ENCODE results near the gene CNEP1R1. TPM values are rescaled to one million over a fixed set of nuclear protein-coding genes. Genes with fewer than 3 reads are reported as not detected.

Gene CNEP1R1
- total RNA-seq, 1 experiment from 2014 or later, result 10.5 TPM

DNA sequence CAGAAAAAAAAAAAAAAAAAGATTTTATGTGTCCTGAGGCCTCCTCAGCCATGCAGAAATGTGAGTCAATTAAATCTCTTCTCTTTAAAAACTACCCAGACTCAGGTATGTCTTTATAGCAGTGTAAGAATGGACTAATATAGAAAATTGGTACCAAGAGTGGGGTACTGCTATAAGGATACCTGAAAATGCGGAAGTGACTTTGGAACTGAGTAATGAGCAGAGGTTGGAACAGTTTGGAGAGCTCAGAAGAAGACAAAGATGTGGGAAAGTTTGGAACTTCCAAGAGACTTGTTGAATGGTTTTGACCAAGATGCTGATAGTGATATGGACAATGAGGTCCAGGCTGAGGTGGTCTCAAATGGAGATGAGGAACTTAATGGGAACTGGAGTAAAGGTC, 17.3 kb upstream of the CNEP1R1 start:
- TF ChIP-seq EZH2phosphoT487 (IDR thresholded peaks at IDR 0.05; ENCODE audit: borderline replicate concordance, low read length), result no peak
- TF ChIP-seq EZH2 (IDR thresholded peaks at IDR 0.05; ENCODE audit: low read length, unreplicated experiment), result no peak
- TF ChIP-seq, protein P1, sequence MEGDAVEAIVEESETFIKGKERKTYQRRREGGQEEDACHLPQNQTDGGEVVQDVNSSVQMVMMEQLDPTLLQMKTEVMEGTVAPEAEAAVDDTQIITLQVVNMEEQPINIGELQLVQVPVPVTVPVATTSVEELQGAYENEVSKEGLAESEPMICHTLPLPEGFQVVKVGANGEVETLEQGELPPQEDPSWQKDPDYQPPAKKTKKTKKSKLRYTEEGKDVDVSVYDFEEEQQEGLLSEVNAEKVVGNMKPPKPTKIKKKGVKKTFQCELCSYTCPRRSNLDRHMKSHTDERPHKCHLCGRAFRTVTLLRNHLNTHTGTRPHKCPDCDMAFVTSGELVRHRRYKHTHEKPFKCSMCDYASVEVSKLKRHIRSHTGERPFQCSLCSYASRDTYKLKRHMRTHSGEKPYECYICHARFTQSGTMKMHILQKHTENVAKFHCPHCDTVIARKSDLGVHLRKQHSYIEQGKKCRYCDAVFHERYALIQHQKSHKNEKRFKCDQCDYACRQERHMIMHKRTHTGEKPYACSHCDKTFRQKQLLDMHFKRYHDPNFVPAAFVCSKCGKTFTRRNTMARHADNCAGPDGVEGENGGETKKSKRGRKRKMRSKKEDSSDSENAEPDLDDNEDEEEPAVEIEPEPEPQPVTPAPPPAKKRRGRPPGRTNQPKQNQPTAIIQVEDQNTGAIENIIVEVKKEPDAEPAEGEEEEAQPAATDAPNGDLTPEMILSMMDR (conservative IDR thresholded peaks at IDR 0.05; ENCODE audit: low read depth, low read length), result no peak
- Histone ChIP-seq H3K4me3 (ENCODE audit: low read length) (no peak overlapping the region), H4K20me1 (ENCODE audit: low read length) (no peaks in the 10 kb centered on the region), H3K4me1 (ENCODE audit: insufficient read depth, low read length) (no peaks in the 10 kb centered on the region), H3K27ac (ENCODE audit: low read length) (no peak overlapping the region), H3K79me2 (ENCODE audit: low read length) (no peaks in the 10 kb centered on the region), H3K9me2 (replicated peaks; ENCODE audit: low read length) (no peaks in the 10 kb centered on the region), H3K27me3 (ENCODE audit: low read length) (no peaks in the 10 kb centered on the region; the same call in 1 of the 2 replicates), H3K4me2 (ENCODE audit: low read length) (no peak overlapping the region), H3F3A (ENCODE audit: low read length, unreplicated experiment) (no peaks in the 10 kb centered on the region), H3K36me3 (ENCODE audit: low read depth, low read length) (no peaks in the 10 kb centered on the region), H3K9me3 (ENCODE audit: low read length) (no peaks in the 10 kb centered on the region), H3K9ac (ENCODE audit: low read length) (no peak overlapping the region), H2AFZ (ENCODE audit: low read length) (no peak overlapping the region)
- intact Hi-C loops (cut with micrococcal nuclease), result no loop called here
- DNase-seq (no peak), ATAC-seq (no peak)
- BruUV-seq (replicated peaks), result no TSS peak
- POLR2A ChIA-PET (ENCODE audit: unreplicated experiment), result no interaction called here
- CTCF ChIA-PET, result no interaction called here

DNA sequence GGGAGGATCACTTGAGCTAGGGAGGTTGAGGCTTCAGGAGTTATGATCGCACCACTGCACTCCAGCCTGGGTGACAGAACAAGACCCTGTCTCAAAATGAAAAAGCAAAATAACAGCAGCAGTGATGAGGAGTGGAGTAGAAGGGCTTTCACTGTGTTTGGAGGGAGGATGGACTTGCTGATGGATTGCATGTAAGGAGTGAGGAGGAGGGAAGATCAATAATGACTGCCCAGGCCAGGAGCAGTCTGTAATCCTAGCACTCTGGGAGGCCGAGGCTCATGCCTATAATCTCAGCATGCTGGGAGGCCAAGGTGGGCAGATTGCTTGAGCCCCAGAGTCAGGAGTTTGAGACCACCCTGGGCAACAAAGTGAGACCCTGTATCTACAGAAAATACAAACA, 14.8 kb upstream of the CNEP1R1 start:
- intact Hi-C loops (cut with micrococcal nuclease), result no loop called here
- H3K27ac ChIP-seq (ENCODE audit: low read length), result no peak overlapping the region
- CTCF ChIA-PET, result no interaction called here

DNA sequence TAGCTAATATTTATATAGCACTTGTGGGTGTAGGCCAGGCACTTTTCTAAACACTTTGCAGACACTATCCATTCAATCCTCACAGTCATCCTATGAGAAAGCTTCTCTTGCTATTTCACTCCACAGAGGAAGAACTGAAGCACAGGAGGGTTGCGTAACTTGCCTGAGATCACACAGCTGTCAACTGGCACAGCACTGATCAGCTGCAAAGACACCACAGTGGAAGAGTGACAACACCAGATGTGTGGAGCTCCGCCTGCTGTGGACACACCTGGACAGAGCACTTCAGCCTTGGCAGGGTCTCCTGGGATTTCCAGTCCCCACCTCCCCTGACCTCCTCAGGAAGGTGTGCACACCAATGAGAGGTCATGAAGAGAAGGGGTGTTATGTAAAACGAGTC, 13.3 kb upstream of the CNEP1R1 start:
- TF ChIP-seq EZH2phosphoT487 (IDR thresholded peaks at IDR 0.05; ENCODE audit: borderline replicate concordance, low read length), result no peak
- no peak for TF ChIP-seq EZH2 (IDR thresholded peaks at IDR 0.05; ENCODE audit: low read length, unreplicated experiment)
- TF ChIP-seq, protein P1 (conservative IDR thresholded peaks at IDR 0.05; ENCODE audit: low read depth, low read length), result no peak
- Histone ChIP-seq H3K4me3 (ENCODE audit: low read length) (no peak overlapping the region), H3K4me2 (ENCODE audit: low read length) (no peak overlapping the region), H3K9ac (ENCODE audit: low read length) (no peak overlapping the region), H2AFZ (ENCODE audit: low read length) (no peak overlapping the region), H3K27ac (ENCODE audit: low read length) (no peak overlapping the region), H3K9me3 (ENCODE audit: low read length) (no peaks in the 10 kb centered on the region), H3F3A (ENCODE audit: low read length, unreplicated experiment) (no peaks in the 10 kb centered on the region), H3K27me3 (ENCODE audit: low read length) (0 out of 2 replicates have a peak, but pooled peaks cover 5% of the 10 kb centered on the region), H3K36me3 (ENCODE audit: low read depth, low read length) (no peaks in the 10 kb centered on the region), H3K79me2 (ENCODE audit: low read length) (no peaks in the 10 kb centered on the region), H3K9me2 (replicated peaks; ENCODE audit: low read length) (no peaks in the 10 kb centered on the region), H3K4me1 (ENCODE audit: insufficient read depth, low read length) (no peaks in the 10 kb centered on the region), H4K20me1 (ENCODE audit: low read length) (no peaks in the 10 kb centered on the region)
- CTCF ChIA-PET, result no interaction called here
- POLR2A ChIA-PET (ENCODE audit: unreplicated experiment), result no interaction called here
- BruUV-seq (replicated peaks), result no TSS peak
- intact Hi-C loops (cut with micrococcal nuclease), result no loop called here
- no peak for DNase-seq
- no peak for ATAC-seq

More for the DNA sequence above, 14.8 kb upstream of the CNEP1R1 start:
- H3K36me3 ChIP-seq (ENCODE audit: low read depth, low read length), result no peaks in the 10 kb centered on the region
- DNase-seq (no peak), ATAC-seq (no peak)
- H3K4me3 ChIP-seq (ENCODE audit: low read length), result no peak overlapping the region
- no peaks in the 10 kb centered on the region for H3K9me3 ChIP-seq (ENCODE audit: low read length)
- H3K9me2 ChIP-seq (replicated peaks; ENCODE audit: low read length), result no peaks in the 10 kb centered on the region
- no peak overlapping the region for H2AFZ ChIP-seq (ENCODE audit: low read length)
- no peaks in the 10 kb centered on the region for H3F3A ChIP-seq (ENCODE audit: low read length, unreplicated experiment)
- H3K27me3 ChIP-seq (ENCODE audit: low read length), result peaks cover 5% of the 10 kb centered on the region; the same call in 1 of the 2 replicates
- no peak overlapping the region for H3K4me2 ChIP-seq (ENCODE audit: low read length)
- H3K79me2 ChIP-seq (ENCODE audit: low read length), result no peaks in the 10 kb centered on the region
- H4K20me1 ChIP-seq (ENCODE audit: low read length), result no peaks in the 10 kb centered on the region
- POLR2A ChIA-PET (ENCODE audit: unreplicated experiment), result no interaction called here
- no peaks in the 10 kb centered on the region for H3K4me1 ChIP-seq (ENCODE audit: insufficient read depth, low read length)
- TF ChIP-seq EZH2 (IDR thresholded peaks at IDR 0.05; ENCODE audit: low read length, unreplicated experiment) (no peak), EZH2phosphoT487 (IDR thresholded peaks at IDR 0.05; ENCODE audit: borderline replicate concordance, low read length) (no peak)
- TF ChIP-seq, protein P1 (conservative IDR thresholded peaks at IDR 0.05; ENCODE audit: low read depth, low read length), result no peak
- no peak overlapping the region for H3K9ac ChIP-seq (ENCODE audit: low read length)
- BruUV-seq (replicated peaks), result no TSS peak
